ENCODE data around the gene LAMA2.

DNA sequence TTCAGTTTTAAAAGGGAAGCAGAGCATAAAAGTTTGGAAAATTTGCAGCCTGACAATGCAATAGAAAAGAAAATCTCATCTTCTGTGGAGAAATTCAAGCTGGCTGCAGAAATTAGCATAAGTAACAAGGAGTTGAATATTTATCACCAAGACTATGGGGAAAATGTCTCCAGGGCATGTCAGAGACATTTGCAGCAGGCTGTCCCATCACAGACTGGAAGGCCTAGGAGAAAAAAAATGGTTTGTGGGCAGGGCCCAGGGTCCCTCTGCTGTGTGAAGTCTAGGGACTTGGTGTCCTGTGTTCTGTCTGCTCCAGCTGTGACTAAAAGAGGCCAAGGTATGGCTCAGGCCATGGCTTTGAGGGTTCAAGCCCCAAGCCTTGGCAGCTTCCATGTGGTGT lies 8.1 kb upstream of the LAMA2 start:
- TF ChIP-seq, protein P1, sequence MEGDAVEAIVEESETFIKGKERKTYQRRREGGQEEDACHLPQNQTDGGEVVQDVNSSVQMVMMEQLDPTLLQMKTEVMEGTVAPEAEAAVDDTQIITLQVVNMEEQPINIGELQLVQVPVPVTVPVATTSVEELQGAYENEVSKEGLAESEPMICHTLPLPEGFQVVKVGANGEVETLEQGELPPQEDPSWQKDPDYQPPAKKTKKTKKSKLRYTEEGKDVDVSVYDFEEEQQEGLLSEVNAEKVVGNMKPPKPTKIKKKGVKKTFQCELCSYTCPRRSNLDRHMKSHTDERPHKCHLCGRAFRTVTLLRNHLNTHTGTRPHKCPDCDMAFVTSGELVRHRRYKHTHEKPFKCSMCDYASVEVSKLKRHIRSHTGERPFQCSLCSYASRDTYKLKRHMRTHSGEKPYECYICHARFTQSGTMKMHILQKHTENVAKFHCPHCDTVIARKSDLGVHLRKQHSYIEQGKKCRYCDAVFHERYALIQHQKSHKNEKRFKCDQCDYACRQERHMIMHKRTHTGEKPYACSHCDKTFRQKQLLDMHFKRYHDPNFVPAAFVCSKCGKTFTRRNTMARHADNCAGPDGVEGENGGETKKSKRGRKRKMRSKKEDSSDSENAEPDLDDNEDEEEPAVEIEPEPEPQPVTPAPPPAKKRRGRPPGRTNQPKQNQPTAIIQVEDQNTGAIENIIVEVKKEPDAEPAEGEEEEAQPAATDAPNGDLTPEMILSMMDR (conservative IDR thresholded peaks at IDR 0.05; ENCODE audit: low read length) = no peak
- TF ChIP-seq EZH2phosphoT487 (IDR thresholded peaks at IDR 0.05; ENCODE audit: borderline replicate concordance) = no peak
